Measurements from ENCODE around the gene KRTAP5-8. TPM values are rescaled to one million over a fixed set of nuclear protein-coding genes. Genes with fewer than 3 reads are reported as not detected.
"Not testable (repeated sequence)": the region's sequence is repeated elsewhere in the genome, so short reads cannot be mapped to it uniquely, and the experiment has no call there.

KRTAP5-8 gene
- total RNA-seq, 1 experiment from 2014 or later: not detected

- no peak for DNase-seq (ENCODE audit: low spot score)
- Histone ChIP-seq H3K4me3 (ENCODE audit: low read depth, low read length, poor library complexity, severe bottlenecking) (no peak overlapping the region), H3K36me3 (ENCODE audit: insufficient read depth, low read length, poor library complexity, severe bottlenecking) (no peaks in the 10 kb centered on the region), H3K4me1 (ENCODE audit: insufficient read depth, low read length, poor library complexity, severe bottlenecking) (no peaks in the 10 kb centered on the region), H3K9me3 (ENCODE audit: low read depth, low read length, poor library complexity, severe bottlenecking) (no peaks in the 10 kb centered on the region), H3K27ac (ENCODE audit: low read depth, low read length, poor library complexity, severe bottlenecking) (no peak overlapping the region), H3K27me3 (replicated peaks; ENCODE audit: insufficient read depth, low read depth, low read length, poor library complexity) (no peaks in the 10 kb centered on the region)
- no TSS peak for BruUV-seq (replicated peaks)
- no peak for TF ChIP-seq CTCF (conservative IDR thresholded peaks at IDR 0.05; ENCODE audit: low read depth, low read length)
- no peak for TF ChIP-seq EZH2 (IDR thresholded peaks at IDR 0.05; ENCODE audit: borderline replicate concordance, low read depth, low read length, poor library complexity, severe bottlenecking)
- ChIA-PET CTCF (no interaction called here), POLR2A (ENCODE audit: low non-redundant PET) (no interaction called here)
- intact Hi-C loops (cut with micrococcal nuclease; ENCODE audit: unreplicated experiment): no loop called here
Observed at GRCh38 chr11:71527576-71528210, 10.1 kb upstream of the KRTAP5-8 start.

GRCh38 chr11:71530602-71531001 lies 7.2 kb upstream of the KRTAP5-8 start:
- intact Hi-C loops (cut with micrococcal nuclease; ENCODE audit: unreplicated experiment): no loop called here
- Histone ChIP-seq H3K9me3 (ENCODE audit: low read depth, low read length, poor library complexity, severe bottlenecking) (no peaks in the 10 kb centered on the region), H3K27ac (ENCODE audit: low read depth, low read length, poor library complexity, severe bottlenecking) (no peak overlapping the region), H3K27me3 (replicated peaks; ENCODE audit: insufficient read depth, low read depth, low read length, poor library complexity) (no peaks in the 10 kb centered on the region), H3K4me1 (ENCODE audit: insufficient read depth, low read length, poor library complexity, severe bottlenecking) (no peaks in the 10 kb centered on the region), H3K4me3 (ENCODE audit: low read depth, low read length, poor library complexity, severe bottlenecking) (no peak overlapping the region), H3K36me3 (ENCODE audit: insufficient read depth, low read length, poor library complexity, severe bottlenecking) (no peaks in the 10 kb centered on the region)
- no peak for DNase-seq (ENCODE audit: low spot score)
- CTCF ChIA-PET: no interaction called here
- TF ChIP-seq EZH2 (IDR thresholded peaks at IDR 0.05; ENCODE audit: borderline replicate concordance, low read depth, low read length, poor library complexity, severe bottlenecking): no peak
- no peak for TF ChIP-seq CTCF (conservative IDR thresholded peaks at IDR 0.05; ENCODE audit: low read depth, low read length)
- no TSS peak for BruUV-seq (replicated peaks)
- POLR2A ChIA-PET (ENCODE audit: low non-redundant PET): no interaction called here

GRCh38 chr11:71532036-71532610 lies 5.7 kb upstream of the KRTAP5-8 start:
- Histone ChIP-seq H3K4me1 (ENCODE audit: insufficient read depth, low read length, poor library complexity, severe bottlenecking) (no peaks in the 10 kb centered on the region), H3K36me3 (ENCODE audit: insufficient read depth, low read length, poor library complexity, severe bottlenecking) (no peaks in the 10 kb centered on the region), H3K27ac (ENCODE audit: low read depth, low read length, poor library complexity, severe bottlenecking) (no peak overlapping the region), H3K4me3 (ENCODE audit: low read depth, low read length, poor library complexity, severe bottlenecking) (no peak overlapping the region), H3K9me3 (ENCODE audit: low read depth, low read length, poor library complexity, severe bottlenecking) (no peaks in the 10 kb centered on the region), H3K27me3 (replicated peaks; ENCODE audit: insufficient read depth, low read depth, low read length, poor library complexity) (no peaks in the 10 kb centered on the region)
- CTCF ChIA-PET: no interaction called here
- no TSS peak for BruUV-seq (replicated peaks)
- no peak for DNase-seq (ENCODE audit: low spot score)
- intact Hi-C loops (cut with micrococcal nuclease; ENCODE audit: unreplicated experiment): no loop called here
- TF ChIP-seq CTCF (conservative IDR thresholded peaks at IDR 0.05; ENCODE audit: low read depth, low read length): no peak
- no peak for TF ChIP-seq EZH2 (IDR thresholded peaks at IDR 0.05; ENCODE audit: borderline replicate concordance, low read depth, low read length, poor library complexity, severe bottlenecking)
- POLR2A ChIA-PET (ENCODE audit: low non-redundant PET): no interaction called here

GRCh38 chr11:71534711-71535608 lies 2.9 kb upstream of the KRTAP5-8 start:
- H3K4me3 ChIP-seq (ENCODE audit: low read depth, low read length, poor library complexity, severe bottlenecking); H3K27ac ChIP-seq (ENCODE audit: low read depth, low read length, poor library complexity, severe bottlenecking); BruUV-seq (replicated peaks); H3K36me3 ChIP-seq (ENCODE audit: insufficient read depth, low read length, poor library complexity, severe bottlenecking); intact Hi-C loops (cut with micrococcal nuclease; ENCODE audit: unreplicated experiment); H3K27me3 ChIP-seq (replicated peaks; ENCODE audit: insufficient read depth, low read depth, low read length, poor library complexity); H3K9me3 ChIP-seq (ENCODE audit: low read depth, low read length, poor library complexity, severe bottlenecking); H3K4me1 ChIP-seq (ENCODE audit: insufficient read depth, low read length, poor library complexity, severe bottlenecking); CTCF ChIA-PET; DNase-seq (ENCODE audit: low spot score): not testable (repeated sequence)
- POLR2A ChIA-PET (ENCODE audit: low non-redundant PET): interaction anchor here (0.7 kb wide), 1 partner anchor 1977 kb away, joined by 3 read pairs; no protein-coding TSS in a partner anchor

Data from A673 (cell line).